GM10248 (cell line): ENCODE measurements around the gene EPM2A.

Source experiments
- CTCF ChIA-PET: fragments of 300-600 bp; sonication (Branson Sonifier 250); formaldehyde crosslinking; extraction: SDS; loops from one replicate; lab custom pipeline; 2021; ENCODE audit warnings: antibody characterized with exemption; lab: Yijun Ruan, JAX
- POLR2A ChIA-PET: fragments of 350-650 bp; sonication (Branson Sonifier 250); formaldehyde crosslinking; extraction: SDS; loops from one replicate; lab custom pipeline; 2020; ENCODE audit warnings: antibody characterized with exemption; lab: Yijun Ruan, JAX
- DNase-seq: peaks from one replicate; pipeline ENCODE4 v3.0.0; 2012; ENCODE audit errors: extremely low spot score
- CTCF ChIP-seq: IDR thresholded peaks from 2 replicates; pipeline ENCODE4 v1.5.1; 2012; ENCODE audit warnings: mild to moderate bottlenecking, low read depth; ENCODE audit errors: extremely low read depth, missing control alignments, control extremely low read depth

EPM2A gene

DNA sequence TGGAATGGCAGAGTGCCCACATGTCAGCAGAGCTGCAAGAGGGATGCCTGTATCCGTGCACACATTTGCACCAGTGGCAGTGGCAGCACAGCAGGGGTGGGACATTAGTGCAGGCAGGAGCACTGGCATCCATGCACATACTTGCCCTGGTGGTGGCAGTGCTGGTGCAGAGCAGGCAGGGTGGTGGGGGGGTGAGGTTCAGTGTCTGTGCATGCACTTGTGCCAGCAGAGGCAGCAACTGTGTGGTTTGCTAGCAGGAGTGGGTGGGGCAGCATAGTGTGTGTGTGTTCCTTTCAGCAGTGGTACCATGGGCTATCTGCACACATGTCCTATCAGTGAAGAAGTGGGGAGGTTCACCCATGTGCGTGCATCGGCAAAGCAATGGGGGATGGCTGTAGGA, 151.6 kb downstream of the EPM2A start:
- DNase-seq = no peak
- no peak for TF ChIP-seq CTCF
- POLR2A ChIA-PET = no interaction called here
- CTCF ChIA-PET = no interaction called here
